ENCODE measurements around the gene PVR. TPM values are rescaled to one million over a fixed set of nuclear protein-coding genes. Genes with fewer than 3 reads are reported as not detected.
A peak's percentile ranks its signal among the peaks of the same experiment; 100 is the strongest.

PVR gene
- total RNA-seq, 1 donor, result 156 TPM

- no peak for DNase-seq (ENCODE audit: low read depth)
- TF ChIP-seq CTCF (IDR thresholded peaks at IDR 0.05; ENCODE audit: insufficient read depth, low read depth, low read length), result no peak
- H3K4me3 ChIP-seq (ENCODE audit: low read depth, low read length), result no peak overlapping the region
These were observed 66.8 kb downstream of the PVR start for GRCh38 chr19:44710483-44710882.

GRCh38 chr19:44712864-44713515 is 69.3 kb downstream of the PVR start:
- no peak for TF ChIP-seq CTCF (IDR thresholded peaks at IDR 0.05; ENCODE audit: insufficient read depth, low read depth, low read length)
- DNase-seq (ENCODE audit: low read depth), result peak; percentile 22
- H3K4me3 ChIP-seq (ENCODE audit: low read depth, low read length), result no peak overlapping the region

Other genes with a start within 250 kb of the PVR start
- gene ZNF285, start 242.3 kb upstream of the PVR start, total RNA-seq, result 1.6 and 3.9 TPM in 2 replicates
- gene ZNF229, start 195.4 kb upstream of the PVR start, total RNA-seq, result 12.6 and 13.4 TPM in 2 replicates
- gene ZNF180, start 143.4 kb upstream of the PVR start, total RNA-seq, result 6.4 and 9.5 TPM in 2 replicates
- not detected in 2 replicates for gene CEACAM20, start 114.2 kb upstream of the PVR start, total RNA-seq
- 0.32 and 0.43 TPM in 2 replicates for gene IGSF23, start 30.3 kb upstream of the PVR start, total RNA-seq
- 2.6 and 5.6 TPM in 2 replicates for gene CEACAM19, start 27.6 kb downstream of the PVR start, total RNA-seq
- under 0.01 and 0.32 TPM in 2 replicates for gene CEACAM16, start 55.2 kb downstream of the PVR start, total RNA-seq
- 8.6 and 10.0 TPM in 2 replicates for gene BCL3, start 104.8 kb downstream of the PVR start, total RNA-seq
- under 0.01 TPM in 2 replicates for gene CBLC, start 134.0 kb downstream of the PVR start, total RNA-seq
- gene BCAM, start 165.2 kb downstream of the PVR start, total RNA-seq, result 10.3 and 15.1 TPM in 2 replicates
- 133 and 134 TPM in 2 replicates for gene NECTIN2, start 202.4 kb downstream of the PVR start, total RNA-seq
- gene TOMM40, start 247.3 kb downstream of the PVR start, total RNA-seq, result 56.7 and 57.9 TPM in 2 replicates

All from fibroblast of villous mesenchyme (primary cell).